Measurements from ENCODE around the gene HNF4A.

The HNF4A gene

GRCh38 chr20:44445742-44446710 lies 90.5 kb downstream of the HNF4A start:
- no peak overlapping the region for H3K27ac ChIP-seq (ENCODE audit: low read length)
- TF ChIP-seq, protein P1, sequence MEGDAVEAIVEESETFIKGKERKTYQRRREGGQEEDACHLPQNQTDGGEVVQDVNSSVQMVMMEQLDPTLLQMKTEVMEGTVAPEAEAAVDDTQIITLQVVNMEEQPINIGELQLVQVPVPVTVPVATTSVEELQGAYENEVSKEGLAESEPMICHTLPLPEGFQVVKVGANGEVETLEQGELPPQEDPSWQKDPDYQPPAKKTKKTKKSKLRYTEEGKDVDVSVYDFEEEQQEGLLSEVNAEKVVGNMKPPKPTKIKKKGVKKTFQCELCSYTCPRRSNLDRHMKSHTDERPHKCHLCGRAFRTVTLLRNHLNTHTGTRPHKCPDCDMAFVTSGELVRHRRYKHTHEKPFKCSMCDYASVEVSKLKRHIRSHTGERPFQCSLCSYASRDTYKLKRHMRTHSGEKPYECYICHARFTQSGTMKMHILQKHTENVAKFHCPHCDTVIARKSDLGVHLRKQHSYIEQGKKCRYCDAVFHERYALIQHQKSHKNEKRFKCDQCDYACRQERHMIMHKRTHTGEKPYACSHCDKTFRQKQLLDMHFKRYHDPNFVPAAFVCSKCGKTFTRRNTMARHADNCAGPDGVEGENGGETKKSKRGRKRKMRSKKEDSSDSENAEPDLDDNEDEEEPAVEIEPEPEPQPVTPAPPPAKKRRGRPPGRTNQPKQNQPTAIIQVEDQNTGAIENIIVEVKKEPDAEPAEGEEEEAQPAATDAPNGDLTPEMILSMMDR (IDR thresholded peaks at IDR 0.05; ENCODE audit: low read depth, low read length), result no peak
- TF ChIP-seq EZH2phosphoT487 (IDR thresholded peaks at IDR 0.05; ENCODE audit: low read depth), result no peak
- no peak overlapping the region for H3K4me3 ChIP-seq (ENCODE audit: low read length)
- no peaks in the 10 kb centered on the region for H3K36me3 ChIP-seq (replicated peaks; ENCODE audit: low read depth, low read length)
- H3K79me2 ChIP-seq (ENCODE audit: low read length), result no peaks in the 10 kb centered on the region
- no peak overlapping the region for H2AFZ ChIP-seq (ENCODE audit: low read depth, low read length)
- H4K20me1 ChIP-seq (ENCODE audit: insufficient read depth, low read length), result no peaks in the 10 kb centered on the region
- no peak overlapping the region for H3K4me2 ChIP-seq (ENCODE audit: low read length)
- H3K27me3 ChIP-seq (ENCODE audit: low read depth, low read length), result 0 out of 2 replicates have a peak, but pooled peaks cover 7% of the 10 kb centered on the region
- H3K4me1 ChIP-seq (ENCODE audit: low read length), result peaks cover 6% of the 10 kb centered on the region
- no peak overlapping the region for H3K9ac ChIP-seq (ENCODE audit: low read length)
- no peaks in the 10 kb centered on the region for H3K9me3 ChIP-seq (ENCODE audit: insufficient read depth, low read length)

GRCh38 chr20:44447827-44448419 lies 92.4 kb downstream of the HNF4A start:
- no peaks in the 10 kb centered on the region for H3K36me3 ChIP-seq (replicated peaks; ENCODE audit: low read depth, low read length)
- H3K9ac ChIP-seq (ENCODE audit: low read length), result no peak overlapping the region
- H4K20me1 ChIP-seq (ENCODE audit: insufficient read depth, low read length), result no peaks in the 10 kb centered on the region
- peaks cover 6% of the 10 kb centered on the region for H3K4me1 ChIP-seq (ENCODE audit: low read length)
- no peaks in the 10 kb centered on the region for H3K79me2 ChIP-seq (ENCODE audit: low read length)
- peaks cover 14% of the 10 kb centered on the region; the same call in 1 of the 2 replicates for H3K27me3 ChIP-seq (ENCODE audit: low read depth, low read length)
- no peak overlapping the region for H3K27ac ChIP-seq (ENCODE audit: low read length)
- no peak for TF ChIP-seq EZH2phosphoT487 (IDR thresholded peaks at IDR 0.05; ENCODE audit: low read depth)
- TF ChIP-seq, protein P1 (IDR thresholded peaks at IDR 0.05; ENCODE audit: low read depth, low read length), result no peak
- H3K4me2 ChIP-seq (ENCODE audit: low read length), result no peak overlapping the region
- H3K9me3 ChIP-seq (ENCODE audit: insufficient read depth, low read length), result no peaks in the 10 kb centered on the region
- H3K4me3 ChIP-seq (ENCODE audit: low read length), result no peak overlapping the region
- H2AFZ ChIP-seq (ENCODE audit: low read depth, low read length), result no peak overlapping the region

DNA sequence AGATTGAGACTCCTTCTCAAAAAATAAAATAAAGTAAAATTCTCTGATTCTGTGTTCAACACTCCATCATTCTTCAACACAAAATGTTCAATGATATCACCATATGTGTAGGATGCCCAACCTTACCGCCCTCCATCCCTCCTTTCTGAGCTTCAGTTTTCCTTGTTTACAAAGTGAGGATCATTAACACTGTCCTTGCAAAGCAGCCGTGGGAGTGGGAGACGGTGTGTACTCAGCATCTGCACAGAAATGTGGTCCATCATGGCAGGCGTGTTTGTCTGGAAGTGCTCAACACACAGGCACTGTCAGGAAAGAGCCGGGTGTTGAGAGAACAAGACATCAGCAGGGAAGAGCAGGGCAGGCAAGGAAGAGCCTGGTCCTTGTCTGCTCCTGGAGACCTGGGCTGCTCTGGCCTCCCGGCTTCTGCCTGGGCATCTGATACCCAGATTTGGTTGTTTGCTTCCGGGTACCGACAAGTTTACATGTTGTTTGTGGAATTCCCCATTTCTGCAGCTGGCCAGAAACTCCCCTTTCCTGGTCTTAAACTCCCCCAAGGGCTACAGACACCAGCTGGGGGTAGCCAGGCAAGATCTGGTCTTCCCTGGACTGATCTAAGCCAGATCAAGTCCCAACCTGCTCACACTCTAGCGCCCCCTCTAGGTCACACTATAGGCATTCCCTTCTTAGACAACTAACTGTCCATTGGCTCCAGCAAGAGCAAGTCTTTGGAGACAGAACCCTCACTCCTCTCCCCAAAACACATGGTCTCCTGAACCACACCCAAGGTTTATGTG lies 93.5 kb downstream of the HNF4A start:
- peak overlapping the region; percentile 19; the same call in 1 of the 2 replicates for H3K4me2 ChIP-seq (ENCODE audit: low read length)
- H3K4me3 ChIP-seq (ENCODE audit: low read length), result no peak overlapping the region
- no peaks in the 10 kb centered on the region for H3K9me3 ChIP-seq (ENCODE audit: insufficient read depth, low read length)
- peaks cover 6% of the 10 kb centered on the region for H3K4me1 ChIP-seq (ENCODE audit: low read length)
- no peaks in the 10 kb centered on the region for H3K36me3 ChIP-seq (replicated peaks; ENCODE audit: low read depth, low read length)
- peak overlapping the region; percentile 80 for H2AFZ ChIP-seq (ENCODE audit: low read depth, low read length)
- H3K27ac ChIP-seq (ENCODE audit: low read length), result no peak overlapping the region
- H3K9ac ChIP-seq (ENCODE audit: low read length), result no peak overlapping the region
- no peaks in the 10 kb centered on the region for H3K79me2 ChIP-seq (ENCODE audit: low read length)
- H4K20me1 ChIP-seq (ENCODE audit: insufficient read depth, low read length), result no peaks in the 10 kb centered on the region
- peaks cover 14% of the 10 kb centered on the region; the same call in 1 of the 2 replicates for H3K27me3 ChIP-seq (ENCODE audit: low read depth, low read length)
- no peak for TF ChIP-seq EZH2phosphoT487 (IDR thresholded peaks at IDR 0.05; ENCODE audit: low read depth)
- TF ChIP-seq, protein P1 (IDR thresholded peaks at IDR 0.05; ENCODE audit: low read depth, low read length), result peak; percentile 61
